Stimulated activated CD4-positive, alpha-beta T cell treated with anti-CD3 and anti-CD28 coated beads, Interleukin-12 subunit alpha, Interleukin-12 subunit beta, amount 100 ng/mL, for 24 hours (primary cell): ENCODE data around the gene MOCS3.

Source experiments
- DNase-seq, 2 experiments: peaks; one replicate each; pipeline ENCODE4 v3.0.0-alpha.2; 2020; ENCODE audit warnings: low read depth in 2 of 2

The MOCS3 gene

GRCh38 chr20:51011479-51011878 lies 52.9 kb downstream of the MOCS3 start:
- DNase-seq = no peak

GRCh38 chr20:51012357-51012756 lies 53.7 kb downstream of the MOCS3 start:
- DNase-seq = no peak
